IPS-15b (cell line): Measurements from ENCODE around the gene BEST1.

Experiments used
- H3K27me3 ChIP-seq: one replicate; pipeline ENCODE4 v1.6.1; 2013; ENCODE audit warnings: low read length; ENCODE audit not compliant: control insufficient read depth, insufficient read depth
- H3K36me3 ChIP-seq: one replicate; pipeline ENCODE4 v1.6.1; 2013; ENCODE audit warnings: low read length; ENCODE audit not compliant: control insufficient read depth, insufficient read depth
- H3K4me1 ChIP-seq: one replicate; pipeline ENCODE4 v1.6.1; 2013; ENCODE audit warnings: mild to moderate bottlenecking, low read length; ENCODE audit not compliant: control insufficient read depth, insufficient read depth
- H3K4me3 ChIP-seq: one replicate; pipeline ENCODE4 v1.5.1; 2013; ENCODE audit warnings: low read depth, low read length
- H3K9ac ChIP-seq: one replicate; pipeline ENCODE4 v1.6.1; 2013; ENCODE audit warnings: low read depth, mild to moderate bottlenecking, low read length
- H3K9me3 ChIP-seq: one replicate; pipeline ENCODE4 v1.6.1; 2013; ENCODE audit warnings: mild to moderate bottlenecking, low read length; ENCODE audit not compliant: control insufficient read depth, insufficient read depth

Gene BEST1

GRCh38 chr11:62004473-62004872 is 54.3 kb downstream of the BEST1 start:
- peaks cover 5% of the 10 kb centered on the region for H3K9me3 ChIP-seq
- no peak overlapping the region for H3K4me3 ChIP-seq
- no peaks in the 10 kb centered on the region for H3K36me3 ChIP-seq
- H3K27me3 ChIP-seq: no peaks in the 10 kb centered on the region
- peaks cover 3% of the 10 kb centered on the region for H3K4me1 ChIP-seq
- no peak overlapping the region for H3K9ac ChIP-seq

GRCh38 chr11:62008193-62008592 is 58.0 kb downstream of the BEST1 start:
- no peaks in the 10 kb centered on the region for H3K27me3 ChIP-seq
- H3K9ac ChIP-seq: no peak overlapping the region
- no peaks in the 10 kb centered on the region for H3K4me1 ChIP-seq
- no peaks in the 10 kb centered on the region for H3K9me3 ChIP-seq
- H3K36me3 ChIP-seq: no peaks in the 10 kb centered on the region
- H3K4me3 ChIP-seq: no peak overlapping the region

- Histone ChIP-seq H3K9me3 (no peaks in the 10 kb centered on the region), H3K27me3 (no peaks in the 10 kb centered on the region), H3K4me3 (no peak overlapping the region), H3K36me3 (no peaks in the 10 kb centered on the region), H3K4me1 (no peaks in the 10 kb centered on the region), H3K9ac (no peak overlapping the region)
Observed at GRCh38 chr11:62010935-62011528, 60.9 kb downstream of the BEST1 start.

GRCh38 chr11:62011881-62012280 is 61.7 kb downstream of the BEST1 start:
- Histone ChIP-seq H3K4me3 (no peak overlapping the region), H3K36me3 (no peaks in the 10 kb centered on the region), H3K27me3 (no peaks in the 10 kb centered on the region), H3K9me3 (no peaks in the 10 kb centered on the region), H3K4me1 (no peaks in the 10 kb centered on the region), H3K9ac (no peak overlapping the region)

GRCh38 chr11:62012451-62012831 is 62.3 kb downstream of the BEST1 start:
- H3K4me1 ChIP-seq: no peaks in the 10 kb centered on the region
- no peaks in the 10 kb centered on the region for H3K27me3 ChIP-seq
- no peaks in the 10 kb centered on the region for H3K9me3 ChIP-seq
- no peak overlapping the region for H3K9ac ChIP-seq
- no peaks in the 10 kb centered on the region for H3K36me3 ChIP-seq
- no peak overlapping the region for H3K4me3 ChIP-seq

- H3K9ac ChIP-seq: no peak overlapping the region
- H3K4me3 ChIP-seq: no peak overlapping the region
- H3K4me1 ChIP-seq: no peaks in the 10 kb centered on the region
- H3K27me3 ChIP-seq: no peaks in the 10 kb centered on the region
- H3K9me3 ChIP-seq: no peaks in the 10 kb centered on the region
- no peaks in the 10 kb centered on the region for H3K36me3 ChIP-seq
Observed at GRCh38 chr11:62012832-62013461, 62.8 kb downstream of the BEST1 start.
